ENCODE measurements around the gene SORCS2.

DNA sequence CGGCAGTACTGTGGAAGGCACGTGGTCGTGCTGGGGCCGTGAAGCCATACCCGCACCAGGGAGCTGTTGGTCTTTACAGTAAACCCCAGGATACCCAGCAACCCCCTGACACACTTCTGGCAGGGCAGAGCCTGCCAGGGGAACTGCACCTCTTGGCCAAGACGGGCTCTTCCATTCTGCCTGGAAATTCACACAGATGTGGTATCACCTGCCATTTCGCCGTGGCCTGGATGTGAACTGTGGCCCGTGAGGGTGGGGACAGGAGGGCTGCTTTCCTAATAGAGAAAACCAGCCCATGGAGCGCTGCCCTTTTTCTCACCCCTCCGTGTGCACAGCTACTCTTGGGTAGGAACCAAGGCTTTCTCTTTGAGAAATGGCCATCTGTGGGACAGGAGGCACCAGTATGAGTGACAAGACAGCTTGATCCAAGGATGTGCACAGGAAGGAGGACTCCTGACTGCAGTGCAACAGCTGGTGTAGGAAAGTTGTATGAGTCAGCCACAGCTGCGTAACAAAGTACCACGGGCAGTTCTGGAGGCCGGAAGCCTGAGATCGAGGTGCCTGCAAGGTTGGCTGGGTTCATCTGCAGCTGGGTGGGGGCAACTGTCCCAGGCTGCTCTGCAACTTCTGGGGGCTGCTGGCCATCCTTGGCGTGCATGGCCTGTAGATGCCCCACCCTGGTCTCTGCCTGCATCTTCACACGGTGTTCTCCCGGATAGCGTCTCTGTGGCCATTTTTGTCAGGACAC, 146.7 kb downstream of the SORCS2 start:
- TF ChIP-seq RAD21 (IDR thresholded peaks at IDR 0.05; ENCODE audit: low read depth) = no peak
- TF ChIP-seq YY1 (IDR thresholded peaks at IDR 0.05; ENCODE audit: low read depth) = no peak

Data from Ishikawa (cell line).